ENCODE measurements around the gene KMT2B.

Gene KMT2B

DNA sequence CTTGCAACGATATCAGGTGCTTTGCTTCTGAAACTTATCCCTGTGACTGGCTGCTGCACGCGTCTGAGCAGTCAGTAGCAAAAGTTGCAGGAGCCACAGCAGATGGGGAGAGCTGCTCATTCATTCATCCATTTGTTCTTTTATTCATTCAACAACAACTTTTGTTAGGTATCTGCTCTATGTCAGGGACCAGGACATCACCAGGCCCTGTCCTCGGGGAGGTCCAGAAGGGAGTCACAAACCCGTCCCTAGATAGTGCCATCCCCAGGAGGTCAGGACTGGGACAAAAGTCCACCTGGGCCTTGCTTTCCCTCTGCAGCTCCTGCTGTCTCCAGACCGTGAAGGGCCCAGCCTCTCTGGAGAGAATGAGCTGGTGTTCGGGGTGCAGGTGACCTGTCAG, 60.2 kb downstream of the KMT2B start:
- Histone ChIP-seq H3K4me1 (peaks cover 10% of the 10 kb centered on the region), H3K79me2 (no peaks in the 10 kb centered on the region), H3K9me3 (ENCODE audit: control insufficient read depth, low read length) (no peaks in the 10 kb centered on the region), H3K27ac (no peak overlapping the region), H3K36me3 (ENCODE audit: control insufficient read depth, insufficient read depth, low read length) (no peaks in the 10 kb centered on the region), H3K4me3 (ENCODE audit: low read depth, low read length) (no peak overlapping the region), H3K27me3 (ENCODE audit: control insufficient read depth, insufficient read depth, low read length) (no peaks in the 10 kb centered on the region), H2AFZ (no peak overlapping the region), H3K9ac (no peak overlapping the region), H3K4me2 (ENCODE audit: low read length) (no peak overlapping the region)
- TF ChIP-seq, protein P1, sequence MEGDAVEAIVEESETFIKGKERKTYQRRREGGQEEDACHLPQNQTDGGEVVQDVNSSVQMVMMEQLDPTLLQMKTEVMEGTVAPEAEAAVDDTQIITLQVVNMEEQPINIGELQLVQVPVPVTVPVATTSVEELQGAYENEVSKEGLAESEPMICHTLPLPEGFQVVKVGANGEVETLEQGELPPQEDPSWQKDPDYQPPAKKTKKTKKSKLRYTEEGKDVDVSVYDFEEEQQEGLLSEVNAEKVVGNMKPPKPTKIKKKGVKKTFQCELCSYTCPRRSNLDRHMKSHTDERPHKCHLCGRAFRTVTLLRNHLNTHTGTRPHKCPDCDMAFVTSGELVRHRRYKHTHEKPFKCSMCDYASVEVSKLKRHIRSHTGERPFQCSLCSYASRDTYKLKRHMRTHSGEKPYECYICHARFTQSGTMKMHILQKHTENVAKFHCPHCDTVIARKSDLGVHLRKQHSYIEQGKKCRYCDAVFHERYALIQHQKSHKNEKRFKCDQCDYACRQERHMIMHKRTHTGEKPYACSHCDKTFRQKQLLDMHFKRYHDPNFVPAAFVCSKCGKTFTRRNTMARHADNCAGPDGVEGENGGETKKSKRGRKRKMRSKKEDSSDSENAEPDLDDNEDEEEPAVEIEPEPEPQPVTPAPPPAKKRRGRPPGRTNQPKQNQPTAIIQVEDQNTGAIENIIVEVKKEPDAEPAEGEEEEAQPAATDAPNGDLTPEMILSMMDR (IDR thresholded peaks at IDR 0.05): no peak

DNA sequence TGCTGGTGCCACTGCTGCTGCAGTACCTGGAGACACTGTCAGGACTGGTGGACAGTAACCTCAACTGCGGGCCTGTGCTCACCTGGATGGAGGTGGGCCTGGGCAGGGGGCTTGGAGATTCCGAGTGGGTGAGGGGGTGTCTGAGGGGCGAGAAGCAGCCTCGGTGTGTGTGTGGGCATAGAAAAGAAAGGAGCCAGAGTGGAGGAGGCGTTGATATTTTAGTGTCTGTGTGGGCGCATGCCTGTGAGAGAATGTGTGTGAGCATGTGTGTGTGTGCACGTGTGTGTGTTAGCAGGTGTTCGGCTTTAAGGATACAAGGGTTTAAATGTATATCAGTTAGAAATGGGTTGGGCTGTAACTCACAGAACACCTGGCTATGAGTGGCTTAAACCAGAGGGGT, 61.2 kb downstream of the KMT2B start:
- no peak overlapping the region for H3K4me3 ChIP-seq (ENCODE audit: low read depth, low read length)
- no peaks in the 10 kb centered on the region for H3K27me3 ChIP-seq (ENCODE audit: control insufficient read depth, insufficient read depth, low read length)
- H2AFZ ChIP-seq: no peak overlapping the region
- no peaks in the 10 kb centered on the region for H3K9me3 ChIP-seq (ENCODE audit: control insufficient read depth, low read length)
- no peaks in the 10 kb centered on the region for H3K79me2 ChIP-seq
- no peak overlapping the region for H3K27ac ChIP-seq
- H3K4me1 ChIP-seq: peaks cover 10% of the 10 kb centered on the region
- H3K4me2 ChIP-seq (ENCODE audit: low read length): no peak overlapping the region
- no peaks in the 10 kb centered on the region for H3K36me3 ChIP-seq (ENCODE audit: control insufficient read depth, insufficient read depth, low read length)
- TF ChIP-seq, protein P1 (IDR thresholded peaks at IDR 0.05): no peak
- H3K9ac ChIP-seq: no peak overlapping the region

DNA sequence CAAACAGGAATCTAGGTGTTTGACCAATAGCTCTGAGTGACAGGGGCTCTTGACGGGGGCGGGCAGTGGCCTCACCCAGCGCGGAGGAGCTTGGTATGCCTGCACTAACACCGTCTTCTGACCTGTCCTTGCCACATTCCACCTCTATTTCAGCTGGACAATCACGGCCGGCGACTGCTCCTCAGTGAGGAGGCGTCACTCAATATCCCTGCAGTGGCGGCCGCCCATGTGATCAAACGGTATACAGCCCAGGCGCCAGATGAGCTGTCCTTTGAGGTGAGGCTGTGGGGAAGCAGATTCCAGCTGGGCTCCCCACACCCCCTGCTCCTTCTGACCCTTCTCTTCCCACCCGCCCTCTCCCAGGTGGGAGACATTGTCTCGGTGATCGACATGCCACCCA, 62.3 kb downstream of the KMT2B start:
- no peaks in the 10 kb centered on the region for H3K9me3 ChIP-seq (ENCODE audit: control insufficient read depth, low read length)
- H2AFZ ChIP-seq: no peak overlapping the region
- H3K79me2 ChIP-seq: no peaks in the 10 kb centered on the region
- TF ChIP-seq, protein P1 (IDR thresholded peaks at IDR 0.05): no peak
- no peaks in the 10 kb centered on the region for H3K27me3 ChIP-seq (ENCODE audit: control insufficient read depth, insufficient read depth, low read length)
- no peak overlapping the region for H3K9ac ChIP-seq
- H3K4me1 ChIP-seq: peaks cover 5% of the 10 kb centered on the region
- no peaks in the 10 kb centered on the region for H3K36me3 ChIP-seq (ENCODE audit: control insufficient read depth, insufficient read depth, low read length)
- H3K4me3 ChIP-seq (ENCODE audit: low read depth, low read length): no peak overlapping the region
- H3K4me2 ChIP-seq (ENCODE audit: low read length): no peak overlapping the region
- H3K27ac ChIP-seq: no peak overlapping the region

DNA sequence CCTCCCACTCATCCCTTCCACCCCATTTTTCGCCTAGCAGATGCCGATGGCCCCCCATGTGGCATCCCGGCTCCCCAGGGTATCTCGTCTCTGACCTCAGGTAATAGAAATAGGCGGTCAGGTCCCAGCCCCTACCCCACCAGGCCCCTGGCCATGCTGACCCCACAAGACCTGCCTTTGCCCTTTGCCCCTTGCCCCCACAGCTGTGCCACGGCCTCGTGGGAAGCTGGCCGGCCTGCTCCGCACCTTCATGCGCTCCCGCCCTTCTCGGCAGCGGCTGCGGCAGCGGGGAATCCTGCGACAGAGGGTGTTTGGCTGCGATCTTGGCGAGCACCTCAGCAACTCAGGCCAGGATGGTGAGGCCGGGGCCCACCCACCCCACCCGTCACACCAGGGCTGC, 62.9 kb downstream of the KMT2B start:
- Histone ChIP-seq H3K9me3 (ENCODE audit: control insufficient read depth, low read length) (no peaks in the 10 kb centered on the region), H3K27me3 (ENCODE audit: control insufficient read depth, insufficient read depth, low read length) (no peaks in the 10 kb centered on the region), H3K4me2 (ENCODE audit: low read length) (no peak overlapping the region), H3K4me3 (ENCODE audit: low read depth, low read length) (no peak overlapping the region), H2AFZ (no peak overlapping the region), H3K36me3 (ENCODE audit: control insufficient read depth, insufficient read depth, low read length) (no peaks in the 10 kb centered on the region), H3K79me2 (no peaks in the 10 kb centered on the region), H3K4me1 (peaks cover 5% of the 10 kb centered on the region), H3K9ac (no peak overlapping the region), H3K27ac (no peak overlapping the region)
- TF ChIP-seq, protein P1 (IDR thresholded peaks at IDR 0.05): no peak

DNA sequence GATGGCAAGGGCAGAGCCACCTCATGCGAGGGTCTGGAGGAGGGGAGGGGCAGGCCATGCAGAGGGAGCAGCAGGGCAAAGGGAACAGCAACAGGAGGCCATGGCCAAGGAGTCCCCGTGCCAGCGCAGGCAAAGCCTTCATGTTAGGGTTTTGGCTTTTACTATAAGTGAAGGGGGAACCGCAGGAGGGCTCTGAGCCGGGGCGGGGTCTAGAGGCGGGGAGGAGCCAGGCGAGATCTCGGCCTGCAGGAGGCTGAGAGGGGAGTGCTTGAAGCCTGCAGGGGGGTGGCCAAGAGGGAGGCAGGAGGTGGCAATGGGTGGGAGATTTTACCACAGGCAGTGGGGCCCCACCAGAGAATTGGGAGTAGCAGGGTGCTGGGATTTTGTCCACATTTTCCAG, 63.8 kb downstream of the KMT2B start:
- TF ChIP-seq, protein P1 (IDR thresholded peaks at IDR 0.05): no peak
- Histone ChIP-seq H3K4me3 (ENCODE audit: low read depth, low read length) (no peak overlapping the region), H3K27ac (no peak overlapping the region), H3K36me3 (ENCODE audit: control insufficient read depth, insufficient read depth, low read length) (no peaks in the 10 kb centered on the region), H3K4me1 (no peaks in the 10 kb centered on the region), H3K9me3 (ENCODE audit: control insufficient read depth, low read length) (no peaks in the 10 kb centered on the region), H2AFZ (no peak overlapping the region), H3K79me2 (no peaks in the 10 kb centered on the region), H3K27me3 (ENCODE audit: control insufficient read depth, insufficient read depth, low read length) (no peaks in the 10 kb centered on the region), H3K4me2 (ENCODE audit: low read length) (no peak overlapping the region), H3K9ac (no peak overlapping the region)

Data from parathyroid adenoma (tissue), 2 donors.